Heart left ventricle (tissue), 13 donors: ENCODE results near the gene PDGFC.

Experiments
- POLR2A ChIP-seq, 2 donors: fragments of 450-650 bp; IDR thresholded peaks; one replicate each; pipeline ENCODE4 v1.6.1; 2017; ENCODE audit warnings: antibody characterized with exemption in 2 of 2, mild to moderate bottlenecking in 2 of 2, moderate library complexity in 2 of 2
- TF ChIP-seq, protein P1 (sequence below), 12 donors: fragments of 200-600 bp; sonication (generic) in 4 of 12; IDR thresholded peaks; one replicate each; pipeline versions ENCODE4 v1.5.0 to v1.8.0; 2018 to 2022; ENCODE audit warnings: antibody characterized with exemption in 12 of 12, mild to moderate bottlenecking in 5 of 12
- donor health status: ischemic (EF 13 %, LVEDD 7.1; RV severe dilation, severe dysfunction).
- donor health status: DM: no; HTN: yes; CAD: no.
- donor health status: DM: no; HTN: no; CAD: no.
- donor health status: ischemic (EF 25% LVEDD 6.9; RV normal size, moderate dysfunction).
- donor health status: ischemic (EF 25% LVEDD 5.7; RV mildly dilated, moderate dysfunction).
- donor health status: ischemic (EF 35%, LVEDD 5.7; RV mildly dilated, moderate dysfunction).
- donor health status: nonischemic (EF 11% LVEDD 7.7; RV severe dilation, severe dysfunction).
- donor health status: DM: yes; HTN: yes; CAD: no.
- donor health status: PGD.
- donor health status: ischemic (EF 29% LVEDD 5.4; RV normal size, mild dysfunction).
- donor health status: nonischemic (EF 23%, LVEDD 6.1; RV moderate dilation, normal function).

DNA sequence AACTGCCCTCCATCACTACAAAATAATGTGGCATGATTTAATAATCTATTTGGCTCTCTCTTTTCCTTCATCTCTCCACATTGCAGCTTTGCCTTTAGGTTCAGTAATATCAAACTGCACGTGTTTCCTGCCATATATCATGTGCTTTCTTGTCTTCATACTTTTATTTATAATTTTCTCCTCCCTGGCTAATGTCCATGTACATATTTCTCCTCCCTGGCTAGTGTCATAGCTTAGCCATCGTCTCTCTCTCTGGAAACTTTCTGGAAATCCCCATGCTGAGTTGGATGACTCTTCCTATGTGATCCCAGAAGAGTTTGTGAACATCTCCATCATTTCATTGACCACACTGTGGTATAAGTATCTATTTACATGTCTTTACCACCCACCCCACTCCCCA is 21.3 kb upstream of the PDGFC start:
- TF ChIP-seq, protein P1, sequence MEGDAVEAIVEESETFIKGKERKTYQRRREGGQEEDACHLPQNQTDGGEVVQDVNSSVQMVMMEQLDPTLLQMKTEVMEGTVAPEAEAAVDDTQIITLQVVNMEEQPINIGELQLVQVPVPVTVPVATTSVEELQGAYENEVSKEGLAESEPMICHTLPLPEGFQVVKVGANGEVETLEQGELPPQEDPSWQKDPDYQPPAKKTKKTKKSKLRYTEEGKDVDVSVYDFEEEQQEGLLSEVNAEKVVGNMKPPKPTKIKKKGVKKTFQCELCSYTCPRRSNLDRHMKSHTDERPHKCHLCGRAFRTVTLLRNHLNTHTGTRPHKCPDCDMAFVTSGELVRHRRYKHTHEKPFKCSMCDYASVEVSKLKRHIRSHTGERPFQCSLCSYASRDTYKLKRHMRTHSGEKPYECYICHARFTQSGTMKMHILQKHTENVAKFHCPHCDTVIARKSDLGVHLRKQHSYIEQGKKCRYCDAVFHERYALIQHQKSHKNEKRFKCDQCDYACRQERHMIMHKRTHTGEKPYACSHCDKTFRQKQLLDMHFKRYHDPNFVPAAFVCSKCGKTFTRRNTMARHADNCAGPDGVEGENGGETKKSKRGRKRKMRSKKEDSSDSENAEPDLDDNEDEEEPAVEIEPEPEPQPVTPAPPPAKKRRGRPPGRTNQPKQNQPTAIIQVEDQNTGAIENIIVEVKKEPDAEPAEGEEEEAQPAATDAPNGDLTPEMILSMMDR (IDR thresholded peaks at IDR 0.05): no peak
- TF ChIP-seq POLR2A (IDR thresholded peaks at IDR 0.05): no peak
